SK-N-SH (cell line): ENCODE results near the gene ARID4B. TPM values are rescaled to one million over a fixed set of nuclear protein-coding genes. Genes with fewer than 3 reads are reported as not detected.

ENCODE experiments used
- CTCF ChIA-PET: fragments of 300-600, 350-600 bp; formaldehyde crosslinking; extraction: SDS; loops from one replicate; lab custom pipeline; 2021; lab: Yijun Ruan, JAX
- POLR2A ChIA-PET: fragments of 350-600 bp; sonication (Branson Sonifier 250); formaldehyde crosslinking; extraction: SDS; loops from one replicate; lab custom pipeline; 2020; ENCODE audit warnings: antibody characterized with exemption, inconsistent platforms; lab: Yijun Ruan, JAX
- DNase-seq: peaks from one replicate; pipeline ENCODE4 v3.0.0; 2012
- H2AFZ ChIP-seq: fragments of 200-600 bp; sonication (generic); 2 replicates; pipeline ENCODE4 v1.8.1; 2016; ENCODE audit warnings: antibody characterized with exemption, mild to moderate bottlenecking, low read depth
- H3F3A ChIP-seq: fragments of 200-600 bp; sonication (generic); replicated peaks from 2 replicates; pipeline ENCODE3; 2016; ENCODE audit warnings: antibody characterized with exemption, mild to moderate bottlenecking; ENCODE audit not compliant: insufficient read depth
- H3K27ac ChIP-seq, 2 experiments: fragments of 200-500 bp in 1 of 2; fragments of 200-600 bp in 1 of 2; sonication (Bioruptor generic) in 1 of 2; sonication (generic), shearing (Covaris generic) in 1 of 2; 2 replicates each; pipeline versions ENCODE4 v1.5.1 to v1.6.1; 2014 to 2016; ENCODE audit warnings: low read depth in 2 of 2, inconsistent platforms in 1 of 2, low read length in 1 of 2, mild to moderate bottlenecking in 1 of 2, mixed read lengths in 1 of 2
- H3K27me3 ChIP-seq: fragments of 200-600 bp; sonication (generic), shearing (Covaris generic); 2 replicates; pipeline ENCODE4 v1.6.1; 2016; ENCODE audit warnings: mixed run types; ENCODE audit not compliant: insufficient read depth
- H3K36me3 ChIP-seq, 2 experiments: fragments of 200-500 bp in 1 of 2; fragments of 200-600 bp in 1 of 2; sonication (Bioruptor generic) in 1 of 2; sonication (generic) in 1 of 2; replicated peaks in 1 of 2; 2 replicates each; pipeline versions ENCODE3 to v1.5.1; 2014 to 2016; ENCODE audit warnings: low read length in 1 of 2, mild to moderate bottlenecking in 1 of 2; ENCODE audit not compliant: insufficient read depth in 2 of 2, control insufficient read depth in 1 of 2
- H3K4me1 ChIP-seq, 2 experiments: fragments of 200-500 bp in 1 of 2; fragments of 200-600 bp in 1 of 2; sonication (Bioruptor generic) in 1 of 2; sonication (generic), shearing (Covaris generic) in 1 of 2; 2 replicates each; pipeline versions ENCODE4 v1.5.1 to v1.6.1; 2014 to 2016; ENCODE audit warnings: low read depth in 1 of 2, low read length in 1 of 2, mixed run types in 1 of 2; ENCODE audit not compliant: insufficient read depth in 2 of 2, control insufficient read depth in 1 of 2
- H3K4me2 ChIP-seq: fragments of 200-600 bp; sonication (generic), shearing (Covaris generic); 2 replicates; pipeline ENCODE4 v1.6.1; 2017; ENCODE audit warnings: mixed run types
- H3K4me3 ChIP-seq, 2 experiments: fragments of 200-500 bp in 1 of 2; fragments of 200-600 bp in 1 of 2; sonication (Bioruptor generic) in 1 of 2; sonication (generic), shearing (Covaris generic) in 1 of 2; 2 replicates each; pipeline versions ENCODE4 v1.5.1 to v1.8.1; 2014 to 2016; ENCODE audit warnings: low read depth in 2 of 2, inconsistent platforms in 1 of 2, low read length in 1 of 2, mild to moderate bottlenecking in 1 of 2, mixed read lengths in 1 of 2, moderate library complexity in 1 of 2
- H3K79me2 ChIP-seq: fragments of 200-600 bp; sonication (generic); 2 replicates; pipeline ENCODE4 v1.8.1; 2017; ENCODE audit warnings: mild to moderate bottlenecking; ENCODE audit not compliant: insufficient read depth
- H3K9ac ChIP-seq: fragments of 200-600 bp; sonication (generic); 2 replicates; pipeline ENCODE4 v1.6.1; 2017; ENCODE audit warnings: mixed run types
- H3K9me2 ChIP-seq: fragments of 200-600 bp; sonication (generic); 2 replicates; pipeline ENCODE4 v1.6.1; 2017; ENCODE audit warnings: mixed run types
- H3K9me3 ChIP-seq: fragments of 200-600 bp; sonication (generic); 2 replicates; pipeline ENCODE4 v1.6.1; 2017; ENCODE audit warnings: mixed run types, mild to moderate bottlenecking, moderate library complexity
- H4K20me1 ChIP-seq: fragments of 200-600 bp; sonication (generic); 2 replicates; pipeline ENCODE4 v1.6.1; 2017; ENCODE audit warnings: mild to moderate bottlenecking, mixed run types; ENCODE audit not compliant: insufficient read depth
- CHD2 ChIP-seq: fragments of 150-350 bp; IDR thresholded peaks from 2 replicates; pipeline ENCODE4 v1.6.1; 2018; ENCODE audit warnings: low read length; ENCODE audit not compliant: partially characterized antibody
- ELF1 ChIP-seq: IDR thresholded peaks from 2 replicates; pipeline ENCODE4 v1.4.0; 2012
- EP300 ChIP-seq, 2 experiments: IDR thresholded peaks; 2 replicates each; pipeline versions ENCODE4 v1.4.0 to v1.6.1; 2012; ENCODE audit warnings: borderline replicate concordance in 1 of 2, low read depth in 1 of 2, low read length in 1 of 2
- FOSL2 ChIP-seq: IDR thresholded peaks from 2 replicates; pipeline ENCODE4 v1.4.0; 2012; ENCODE audit warnings: low read depth, mild to moderate bottlenecking, moderate library complexity, borderline replicate concordance
- FOXM1 ChIP-seq: IDR thresholded peaks from 2 replicates; pipeline ENCODE4 v1.4.0; 2012; ENCODE audit warnings: low read depth, mild to moderate bottlenecking
- GABPA ChIP-seq: IDR thresholded peaks from 2 replicates; pipeline ENCODE4 v1.4.0; 2012; ENCODE audit warnings: low read depth, mild to moderate bottlenecking
- GATA2 ChIP-seq: sonication (generic); formaldehyde crosslinking; IDR thresholded peaks from 2 replicates; pipeline ENCODE4 v1.5.0; 2020; ENCODE audit warnings: mild to moderate bottlenecking, missing genetic modification reagents
- IRF3 ChIP-seq: fragments of 150-350 bp; IDR thresholded peaks from 2 replicates; pipeline ENCODE4 v1.6.1; 2016; ENCODE audit warnings: mild to moderate bottlenecking, low read depth, low read length
- JUND ChIP-seq: IDR thresholded peaks from 2 replicates; pipeline ENCODE4 v1.4.0; 2012
- MAX ChIP-seq: IDR thresholded peaks from 2 replicates; pipeline ENCODE4 v1.4.0; 2012; ENCODE audit warnings: low read depth
- MEF2A ChIP-seq: IDR thresholded peaks from 2 replicates; pipeline ENCODE4 v1.4.0; 2012; ENCODE audit warnings: low read depth, borderline replicate concordance
- MXI1 ChIP-seq: IDR thresholded peaks from 2 replicates; pipeline ENCODE4 v1.6.1; 2012; ENCODE audit warnings: mild to moderate bottlenecking, low read depth, low read length, improper control_type of control experiment
- NFIC ChIP-seq: IDR thresholded peaks from 2 replicates; pipeline ENCODE4 v1.4.0; 2012; ENCODE audit warnings: borderline replicate concordance
- PBX3 ChIP-seq: IDR thresholded peaks from 2 replicates; pipeline ENCODE4; 2012
- POLR2AphosphoS5 ChIP-seq: IDR thresholded peaks from 2 replicates; pipeline ENCODE4 v1.6.1; 2012; ENCODE audit warnings: low read depth, low read length
- RCOR1 ChIP-seq: fragments of 150-350 bp; IDR thresholded peaks from 2 replicates; pipeline ENCODE4 v1.6.1; 2017; ENCODE audit warnings: antibody characterized with exemption, low read length
- RFX5 ChIP-seq: IDR thresholded peaks from 2 replicates; pipeline ENCODE4 v1.6.1; 2012; ENCODE audit warnings: mild to moderate bottlenecking, improper control_type of control experiment, low read length
- RXRA ChIP-seq: IDR thresholded peaks from 2 replicates; pipeline ENCODE4 v1.4.0; 2012; ENCODE audit warnings: low read depth, mild to moderate bottlenecking, borderline replicate concordance
- SIN3A ChIP-seq: IDR thresholded peaks from 2 replicates; pipeline ENCODE4 v1.6.1; 2012; ENCODE audit warnings: low read depth, mild to moderate bottlenecking, low read length, moderate library complexity, borderline replicate concordance
- TCF12 ChIP-seq: IDR thresholded peaks from 2 replicates; pipeline ENCODE4 v1.4.0; 2012
- YY1 ChIP-seq: IDR thresholded peaks from 2 replicates; pipeline ENCODE4 v1.4.0; 2012; ENCODE audit warnings: low read depth, mild to moderate bottlenecking
- WGBS: methylation state at CpG from one replicate; pipeline ENCODE4 v1.1.6; 2017; ENCODE audit warnings: low lambda C conversion rate; 5-methylcytosine and 5-hydroxymethylcytosine counted together
- polyA plus RNA-seq, 3 experiments: library from polyadenylated mRNA; depleted of rRNA; stranded (reverse); fragments of >200 nt; gene quantifications; 2 replicates each; pipeline ENCODE4 v1.2.3, GENCODE V29; 2012
- TF ChIP-seq, protein P1 (sequence below): fragments of 200-600 bp; sonication (generic); IDR thresholded peaks from 2 replicates; pipeline ENCODE4 v1.6.1; 2017; ENCODE audit warnings: antibody characterized with exemption, mild to moderate bottlenecking, moderate library complexity
- TF ChIP-seq, protein P2 (sequence below): IDR thresholded peaks from 2 replicates; pipeline ENCODE4 v1.4.0; 2012; ENCODE audit warnings: low read depth, borderline replicate concordance

The ARID4B gene
- polyA plus RNA-seq, 1 of the 3 experiments (the other 2 are of a cell fraction) = 4.4 TPM

GRCh38 chr1:235139315-235139714 lies 188.7 kb downstream of the ARID4B start:
- DNase-seq = no peak
- Histone ChIP-seq H3K79me2 (peaks cover 25% of the 10 kb centered on the region), H3K4me2 (no peak overlapping the region), H2AFZ (no peak overlapping the region), H3F3A (no peaks in the 10 kb centered on the region), H4K20me1 (no peaks in the 10 kb centered on the region), H3K27me3 (no peaks in the 10 kb centered on the region), H3K4me1 (peaks cover 0 to 2% of the 10 kb centered on the region in 2 experiments; a peak in 1 of 4 replicates), H3K4me3 (no peak overlapping the region), H3K9me3 (no peaks in the 10 kb centered on the region), H3K9me2 (no peaks in the 10 kb centered on the region), H3K36me3 (peaks cover 54 to 64% of the 10 kb centered on the region in 2 experiments), H3K9ac (no peak overlapping the region), H3K27ac (no peak overlapping the region)
- 95% methylated on average over 5 of the region's 5 CpGs for WGBS
- POLR2A ChIA-PET = interaction anchor here (1.7 to 1.8 kb wide), 2 partner anchors 11 to 22 kb away, joined by 5 to 6 read pairs; partner anchors contain the start of genes RBM34 and TOMM20
- TF ChIP-seq MEF2A (no peak), POLR2AphosphoS5 (no peak), ELF1 (no peak), RXRA (no peak), PBX3 (no peak), FOXM1 (no peak), JUND (no peak), MXI1 (no peak), MAX (no peak), TCF12 (no peak), RCOR1 (no peak)
- TF ChIP-seq, protein P1, sequence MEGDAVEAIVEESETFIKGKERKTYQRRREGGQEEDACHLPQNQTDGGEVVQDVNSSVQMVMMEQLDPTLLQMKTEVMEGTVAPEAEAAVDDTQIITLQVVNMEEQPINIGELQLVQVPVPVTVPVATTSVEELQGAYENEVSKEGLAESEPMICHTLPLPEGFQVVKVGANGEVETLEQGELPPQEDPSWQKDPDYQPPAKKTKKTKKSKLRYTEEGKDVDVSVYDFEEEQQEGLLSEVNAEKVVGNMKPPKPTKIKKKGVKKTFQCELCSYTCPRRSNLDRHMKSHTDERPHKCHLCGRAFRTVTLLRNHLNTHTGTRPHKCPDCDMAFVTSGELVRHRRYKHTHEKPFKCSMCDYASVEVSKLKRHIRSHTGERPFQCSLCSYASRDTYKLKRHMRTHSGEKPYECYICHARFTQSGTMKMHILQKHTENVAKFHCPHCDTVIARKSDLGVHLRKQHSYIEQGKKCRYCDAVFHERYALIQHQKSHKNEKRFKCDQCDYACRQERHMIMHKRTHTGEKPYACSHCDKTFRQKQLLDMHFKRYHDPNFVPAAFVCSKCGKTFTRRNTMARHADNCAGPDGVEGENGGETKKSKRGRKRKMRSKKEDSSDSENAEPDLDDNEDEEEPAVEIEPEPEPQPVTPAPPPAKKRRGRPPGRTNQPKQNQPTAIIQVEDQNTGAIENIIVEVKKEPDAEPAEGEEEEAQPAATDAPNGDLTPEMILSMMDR = no peak
- CTCF ChIA-PET = interaction anchor here (1.3 kb wide), 1 partner anchor 17 kb away, joined by 3 read pairs; no protein-coding TSS in a partner anchor

GRCh38 chr1:235138821-235139220 lies 189.2 kb downstream of the ARID4B start:
- Histone ChIP-seq H4K20me1 (no peaks in the 10 kb centered on the region), H2AFZ (no peak overlapping the region), H3K4me3 (no peak overlapping the region), H3K79me2 (peaks cover 20% of the 10 kb centered on the region), H3K9me2 (no peaks in the 10 kb centered on the region), H3K27me3 (no peaks in the 10 kb centered on the region), H3F3A (no peaks in the 10 kb centered on the region), H3K4me1 (peaks cover 0 to 2% of the 10 kb centered on the region in 2 experiments; a peak in 1 of 4 replicates), H3K27ac (no peak overlapping the region), H3K9ac (no peak overlapping the region), H3K36me3 (peaks cover 54 to 66% of the 10 kb centered on the region in 2 experiments), H3K4me2 (no peak overlapping the region), H3K9me3 (no peaks in the 10 kb centered on the region)
- 95% methylated on average over 2 of the region's 2 CpGs for WGBS
- DNase-seq = no peak
- POLR2A ChIA-PET = interaction anchor here (1.7 to 1.8 kb wide), 2 partner anchors 10 to 22 kb away, joined by 5 to 6 read pairs; partner anchors contain the start of genes RBM34 and TOMM20
- CTCF ChIA-PET = interaction anchor here (1.3 kb wide), 1 partner anchor 17 kb away, joined by 3 read pairs; no protein-coding TSS in a partner anchor
- no peak for TF ChIP-seq GABPA
- no peak for TF ChIP-seq YY1
- TF ChIP-seq JUND = no peak
- TF ChIP-seq IRF3 = no peak
- TF ChIP-seq, protein P2, sequence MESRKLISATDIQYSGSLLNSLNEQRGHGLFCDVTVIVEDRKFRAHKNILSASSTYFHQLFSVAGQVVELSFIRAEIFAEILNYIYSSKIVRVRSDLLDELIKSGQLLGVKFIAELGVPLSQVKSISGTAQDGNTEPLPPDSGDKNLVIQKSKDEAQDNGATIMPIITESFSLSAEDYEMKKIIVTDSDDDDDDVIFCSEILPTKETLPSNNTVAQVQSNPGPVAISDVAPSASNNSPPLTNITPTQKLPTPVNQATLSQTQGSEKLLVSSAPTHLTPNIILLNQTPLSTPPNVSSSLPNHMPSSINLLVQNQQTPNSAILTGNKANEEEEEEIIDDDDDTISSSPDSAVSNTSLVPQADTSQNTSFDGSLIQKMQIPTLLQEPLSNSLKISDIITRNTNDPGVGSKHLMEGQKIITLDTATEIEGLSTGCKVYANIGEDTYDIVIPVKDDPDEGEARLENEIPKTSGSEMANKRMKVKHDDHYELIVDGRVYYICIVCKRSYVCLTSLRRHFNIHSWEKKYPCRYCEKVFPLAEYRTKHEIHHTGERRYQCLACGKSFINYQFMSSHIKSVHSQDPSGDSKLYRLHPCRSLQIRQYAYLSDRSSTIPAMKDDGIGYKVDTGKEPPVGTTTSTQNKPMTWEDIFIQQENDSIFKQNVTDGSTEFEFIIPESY = no peak
- TF ChIP-seq FOXM1 = no peak
- no peak for TF ChIP-seq MAX
- TF ChIP-seq POLR2AphosphoS5 = no peak
- TF ChIP-seq RFX5 = no peak
- no peak for TF ChIP-seq MXI1
- no peak for TF ChIP-seq CHD2
- no peak for TF ChIP-seq SIN3A
- TF ChIP-seq TCF12 = no peak
- TF ChIP-seq EP300 (IDR thresholded peaks at IDR 0.05; ENCODE audit: borderline replicate concordance in 1 of 2, low read depth in 1 of 2, low read length in 1 of 2) = no peak
- TF ChIP-seq FOSL2 = no peak
- no peak for TF ChIP-seq NFIC
- no peak for TF ChIP-seq GATA2 (CRISPR knock-in tag)
